ENCODE results near the gene NDC1.

Gene NDC1

DNA sequence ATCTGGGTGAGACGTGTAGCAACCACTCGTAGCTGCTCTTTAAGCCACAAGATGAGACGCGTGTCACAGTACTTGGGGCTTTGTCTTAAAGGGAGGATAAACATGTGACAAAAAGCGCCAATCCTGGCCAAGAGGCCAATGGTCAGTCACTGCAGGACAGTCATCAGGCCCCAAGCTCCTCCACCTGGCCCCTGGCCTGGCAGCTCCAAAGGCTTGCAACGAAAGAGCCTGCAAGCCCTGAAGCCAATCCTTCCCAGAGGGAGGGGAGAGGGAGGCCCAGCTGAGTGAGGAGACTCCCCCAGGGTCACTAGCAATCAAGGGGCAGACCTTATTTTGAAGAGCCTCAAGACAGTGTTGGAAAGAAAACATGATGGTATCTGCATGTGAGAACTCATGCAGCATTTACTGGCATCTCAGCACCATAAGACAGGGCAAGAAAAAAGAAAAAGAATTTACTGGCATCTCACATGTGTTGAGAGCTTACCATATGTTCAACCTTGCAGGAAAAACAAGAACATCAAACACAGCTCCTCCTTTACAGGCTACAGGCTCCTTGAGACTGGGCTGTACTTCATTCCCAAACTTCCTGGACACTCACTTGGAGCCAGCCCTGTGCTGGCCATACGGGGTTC lies 110.5 kb downstream of the NDC1 start:
- ChIA-PET CTCF (interaction anchor here (1.4 kb wide), 1 partner anchor 26 kb away, joined by 5 read pairs; no protein-coding TSS in a partner anchor), POLR2A (interaction anchor here (0.6 kb wide), 1 partner anchor 41 kb away, joined by 3 read pairs; no protein-coding TSS in a partner anchor)
- no peak for DNase-seq (ENCODE audit: extremely low spot score)
- no peak for TF ChIP-seq CTCF (IDR thresholded peaks at IDR 0.05; ENCODE audit: control extremely low read depth, extremely low read depth, low read depth, missing control alignments)

GRCh38 chr1:53726009-53726600 lies 112.0 kb downstream of the NDC1 start:
- ChIA-PET POLR2A (no interaction called here), CTCF (no interaction called here)
- TF ChIP-seq CTCF (IDR thresholded peaks at IDR 0.05; ENCODE audit: control extremely low read depth, extremely low read depth, low read depth, missing control alignments): no peak
- DNase-seq (ENCODE audit: extremely low spot score): no peak

- POLR2A ChIA-PET: no interaction called here
- CTCF ChIA-PET: no interaction called here
- TF ChIP-seq CTCF (IDR thresholded peaks at IDR 0.05; ENCODE audit: control extremely low read depth, extremely low read depth, low read depth, missing control alignments): no peak
- DNase-seq (ENCODE audit: extremely low spot score): no peak
These were observed 112.8 kb downstream of the NDC1 start for GRCh38 chr1:53725238-53725689.

DNA sequence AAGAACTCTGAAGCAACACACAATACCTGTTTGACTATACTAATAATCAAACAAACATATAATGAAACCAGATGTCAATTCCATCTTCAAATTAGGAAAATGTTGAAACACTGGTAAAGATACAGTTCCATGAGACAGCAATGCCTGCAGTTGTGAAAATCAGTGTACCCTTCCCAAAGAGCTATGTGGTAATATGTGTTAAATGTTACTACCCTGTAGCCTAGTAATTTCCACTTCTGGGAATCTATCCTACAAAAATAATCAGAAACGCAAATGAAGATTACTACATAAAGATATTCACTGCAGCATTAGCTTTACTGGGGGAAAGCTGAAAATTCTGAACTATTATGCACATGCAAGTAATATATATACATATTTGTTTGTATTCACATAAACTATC lies 116.1 kb downstream of the NDC1 start:
- ChIA-PET POLR2A (no interaction called here), CTCF (interaction anchor here (1.3 kb wide), 1 partner anchor 8 kb away, joined by 4 read pairs; no protein-coding TSS in a partner anchor)
- no peak for DNase-seq (ENCODE audit: extremely low spot score)
- no peak for TF ChIP-seq CTCF (IDR thresholded peaks at IDR 0.05; ENCODE audit: control extremely low read depth, extremely low read depth, low read depth, missing control alignments)

DNA sequence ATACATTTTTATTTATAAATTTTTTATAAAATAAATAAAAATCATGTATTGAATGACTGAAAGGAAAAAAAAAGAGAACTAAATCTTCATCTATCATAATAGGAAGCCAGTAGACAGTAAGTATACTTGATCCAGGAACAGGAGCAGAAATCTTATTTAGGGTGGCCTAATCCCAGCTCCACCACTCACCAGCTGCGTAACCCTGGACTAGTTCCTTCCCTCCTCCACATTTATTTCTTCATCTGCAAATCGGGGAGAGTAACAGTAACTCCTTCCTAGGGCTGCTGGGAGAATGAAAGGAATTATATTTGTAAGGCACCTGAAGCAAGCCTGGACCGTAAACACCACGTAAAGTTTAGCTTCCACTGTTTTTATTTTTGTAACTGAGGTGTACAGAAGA lies 117.0 kb downstream of the NDC1 start:
- TF ChIP-seq CTCF (IDR thresholded peaks at IDR 0.05; ENCODE audit: control extremely low read depth, extremely low read depth, low read depth, missing control alignments): no peak
- DNase-seq (ENCODE audit: extremely low spot score): no peak
- ChIA-PET CTCF (interaction anchor here (1.9 kb wide), 1 partner anchor 15 kb away, joined by 4 read pairs; no protein-coding TSS in a partner anchor), POLR2A (no interaction called here)

DNA sequence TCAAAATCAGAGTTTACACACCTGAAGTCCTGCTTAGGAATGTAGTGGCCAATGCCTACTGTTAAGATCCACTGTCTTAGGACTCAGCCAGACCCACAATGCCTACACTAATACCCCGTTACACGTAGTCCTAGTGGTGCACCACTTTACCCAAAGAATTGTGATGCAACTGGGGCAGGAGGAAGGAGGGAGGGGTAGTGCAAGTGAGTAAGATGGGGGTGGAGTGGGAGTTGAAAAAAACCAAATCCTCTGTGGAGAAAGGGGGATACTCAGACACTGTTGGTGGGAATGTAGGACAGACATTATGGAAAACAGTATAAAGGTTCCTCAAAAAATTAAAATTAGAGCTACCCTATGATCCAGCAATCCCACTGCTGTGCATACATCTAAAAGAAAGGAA lies 118.6 kb downstream of the NDC1 start:
- DNase-seq (ENCODE audit: extremely low spot score): no peak
- POLR2A ChIA-PET: no interaction called here
- TF ChIP-seq CTCF (IDR thresholded peaks at IDR 0.05; ENCODE audit: control extremely low read depth, extremely low read depth, low read depth, missing control alignments): no peak
- CTCF ChIA-PET: interaction anchor here (1.9 kb wide), 1 partner anchor 13 kb away, joined by 4 read pairs; no protein-coding TSS in a partner anchor
